GM21576 (cell line): ENCODE results near the gene TRIM2.
"Not testable (repeated sequence)": the region's sequence is repeated elsewhere in the genome, so short reads cannot be mapped to it uniquely, and the experiment has no call there.

Source experiments
- ATAC-seq: cut with Tn5 transposase; IDR thresholded peaks from one replicate; pipeline ENCODE4 v1.9.1; 2021; ENCODE audit warnings: mild to moderate bottlenecking, moderate library complexity; ENCODE audit not compliant: unreplicated experiment

The TRIM2 gene

DNA sequence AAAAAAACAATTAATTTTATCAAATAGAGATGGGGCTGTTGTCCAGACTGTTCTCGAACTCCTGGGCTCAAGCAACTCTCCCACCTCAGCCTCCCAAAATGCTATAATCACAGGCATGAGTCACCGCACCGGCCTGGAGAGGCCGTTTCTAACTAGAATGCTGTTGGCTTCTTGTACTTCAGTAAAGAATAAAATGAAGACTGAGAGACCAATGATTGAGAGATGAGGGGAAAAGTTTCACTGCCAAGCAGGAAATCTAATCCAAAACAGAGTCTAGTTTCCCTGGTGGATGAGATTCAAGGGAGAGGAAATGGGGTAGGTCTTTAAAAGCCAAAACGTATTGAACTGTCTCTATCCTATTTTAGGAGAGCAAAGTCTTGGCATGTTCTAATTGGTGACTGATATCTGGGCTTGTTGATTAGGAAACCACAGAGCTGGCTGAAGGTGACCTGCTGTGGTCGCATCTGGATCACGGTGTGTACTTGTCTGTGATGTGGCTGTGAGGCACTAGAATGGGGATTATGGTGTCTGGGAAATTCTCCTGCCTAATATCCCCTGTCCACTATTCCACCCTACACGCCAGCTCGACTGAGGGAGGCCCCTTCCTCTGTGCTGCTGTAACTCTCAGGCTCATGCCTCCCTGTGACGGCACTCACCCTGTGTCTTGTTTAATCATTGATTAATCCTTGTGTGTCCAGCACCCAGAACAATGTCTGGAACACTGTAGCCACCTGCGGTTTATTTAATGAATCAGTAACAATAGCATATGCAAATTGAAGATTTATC lies 15.0 kb upstream of the TRIM2 start:
- no peak for ATAC-seq

GRCh38 chr4:153191795-153192363 lies 12.4 kb upstream of the TRIM2 start:
- no peak for ATAC-seq

DNA sequence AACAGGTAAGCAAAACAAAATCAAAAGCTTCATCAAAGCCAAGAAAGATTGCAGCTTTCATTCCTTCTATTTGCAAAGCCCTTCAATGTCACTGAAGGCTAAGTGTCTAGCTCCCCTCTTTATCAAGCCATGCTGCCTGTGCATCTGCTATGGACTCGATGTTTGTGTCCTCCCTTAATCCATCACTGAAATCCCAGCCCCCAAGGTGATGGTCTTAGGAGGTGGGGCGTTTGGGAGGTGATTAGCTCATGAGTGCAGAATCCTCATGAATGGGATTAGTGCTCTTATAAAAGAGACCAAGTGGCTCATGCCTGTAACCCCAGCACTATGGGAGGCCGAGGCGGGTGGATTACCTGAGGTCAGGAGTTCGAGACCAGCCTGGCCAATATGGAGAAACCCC lies 6.9 kb upstream of the TRIM2 start:
- no peak for ATAC-seq

GRCh38 chr4:153198719-153199118 lies 5.5 kb upstream of the TRIM2 start:
- no peak for ATAC-seq

DNA sequence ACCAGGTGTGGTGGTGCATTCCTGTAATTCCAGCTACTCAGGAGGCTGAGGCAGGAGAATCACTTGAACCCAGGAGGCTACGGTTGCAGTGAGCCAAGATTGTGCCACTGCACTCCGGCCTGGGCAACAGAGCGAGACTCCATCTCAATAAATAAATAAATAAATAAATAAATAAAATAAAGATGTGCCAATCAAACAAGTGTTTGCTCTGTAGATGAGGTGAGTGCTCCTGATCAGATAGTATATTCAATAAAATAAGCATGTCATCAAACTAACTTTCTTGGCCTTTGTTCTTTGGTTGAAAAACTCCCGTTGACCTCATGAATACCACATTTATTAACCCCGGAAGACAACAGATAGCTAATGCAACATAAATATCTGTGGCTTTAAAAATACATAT lies 497 bp upstream of the TRIM2 start:
- ATAC-seq = not testable (repeated sequence)

DNA sequence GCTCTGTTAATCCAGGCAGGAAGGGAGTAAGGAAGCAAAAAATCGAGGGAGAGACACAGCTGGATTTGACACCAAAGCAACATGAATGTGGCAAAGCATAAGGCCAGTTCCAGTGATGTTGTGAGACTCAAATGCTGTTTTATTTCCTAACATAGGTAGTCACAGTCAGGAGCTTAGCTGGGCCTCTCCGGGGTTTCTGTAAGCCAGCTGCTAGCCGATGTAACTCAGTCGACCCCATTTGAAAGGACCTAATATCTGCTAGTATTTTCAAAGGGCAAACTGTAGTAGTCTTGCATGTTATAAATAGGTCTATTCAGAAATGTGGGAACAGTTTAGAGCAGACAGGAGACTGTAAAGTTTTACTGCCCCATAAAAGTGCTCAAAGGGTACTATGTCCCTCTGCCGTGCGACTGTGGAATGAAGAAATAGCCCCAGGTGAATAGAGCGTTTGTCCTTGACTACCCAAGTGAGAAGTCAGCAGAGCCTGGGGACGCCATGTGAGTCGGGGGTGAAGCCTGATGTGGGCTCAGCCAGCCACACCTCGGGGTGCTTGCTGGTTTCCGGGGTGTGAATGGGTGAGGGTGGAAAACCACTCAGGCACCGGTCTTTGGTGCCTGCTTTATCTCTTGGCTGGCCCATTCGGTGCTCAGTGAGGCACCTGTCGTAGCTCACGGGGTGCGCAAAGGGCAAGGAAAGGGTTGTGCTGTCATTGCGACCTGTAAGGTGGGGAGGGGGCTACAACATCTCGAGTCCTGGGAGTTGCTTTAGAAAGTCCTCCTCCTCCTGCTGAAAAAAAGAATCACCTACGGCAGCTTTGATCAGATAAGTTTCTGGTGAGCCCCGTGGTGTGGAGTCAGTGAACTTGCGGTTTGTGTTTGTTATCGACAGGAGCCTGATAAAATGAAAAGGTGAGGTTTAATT lies 745 bp downstream of the TRIM2 start:
- no peak for ATAC-seq

GRCh38 chr4:153205757-153206156 lies 1.5 kb downstream of the TRIM2 start:
- ATAC-seq = no peak

- no peak for ATAC-seq
Observed at GRCh38 chr4:153206534-153206933, 2.3 kb downstream of the TRIM2 start.

GRCh38 chr4:153207027-153207426 lies 2.8 kb downstream of the TRIM2 start:
- no peak for ATAC-seq

- no peak for ATAC-seq
Observed at GRCh38 chr4:153207567-153207966, 3.3 kb downstream of the TRIM2 start.

DNA sequence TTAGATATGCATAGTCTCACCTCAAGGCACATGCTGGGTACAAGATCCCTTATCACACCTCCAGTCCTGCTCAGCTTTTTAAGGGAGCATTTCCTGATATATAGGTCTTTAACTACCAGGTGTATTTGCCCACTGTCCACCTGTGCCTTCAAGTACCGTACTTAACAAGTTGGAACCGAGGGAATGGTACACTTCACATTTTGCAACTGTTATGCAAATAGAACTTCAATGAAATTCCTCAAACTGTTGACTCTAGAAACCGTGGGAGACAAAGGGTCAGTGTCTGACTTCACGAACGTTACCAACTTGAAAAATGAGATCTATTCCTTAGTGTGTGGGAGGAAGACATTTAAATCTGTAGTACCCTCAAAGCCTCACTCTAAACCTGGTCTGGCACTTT lies 5.2 kb downstream of the TRIM2 start:
- ATAC-seq = no peak

- no peak for ATAC-seq
Observed at GRCh38 chr4:153210727-153211126, 6.5 kb downstream of the TRIM2 start.

DNA sequence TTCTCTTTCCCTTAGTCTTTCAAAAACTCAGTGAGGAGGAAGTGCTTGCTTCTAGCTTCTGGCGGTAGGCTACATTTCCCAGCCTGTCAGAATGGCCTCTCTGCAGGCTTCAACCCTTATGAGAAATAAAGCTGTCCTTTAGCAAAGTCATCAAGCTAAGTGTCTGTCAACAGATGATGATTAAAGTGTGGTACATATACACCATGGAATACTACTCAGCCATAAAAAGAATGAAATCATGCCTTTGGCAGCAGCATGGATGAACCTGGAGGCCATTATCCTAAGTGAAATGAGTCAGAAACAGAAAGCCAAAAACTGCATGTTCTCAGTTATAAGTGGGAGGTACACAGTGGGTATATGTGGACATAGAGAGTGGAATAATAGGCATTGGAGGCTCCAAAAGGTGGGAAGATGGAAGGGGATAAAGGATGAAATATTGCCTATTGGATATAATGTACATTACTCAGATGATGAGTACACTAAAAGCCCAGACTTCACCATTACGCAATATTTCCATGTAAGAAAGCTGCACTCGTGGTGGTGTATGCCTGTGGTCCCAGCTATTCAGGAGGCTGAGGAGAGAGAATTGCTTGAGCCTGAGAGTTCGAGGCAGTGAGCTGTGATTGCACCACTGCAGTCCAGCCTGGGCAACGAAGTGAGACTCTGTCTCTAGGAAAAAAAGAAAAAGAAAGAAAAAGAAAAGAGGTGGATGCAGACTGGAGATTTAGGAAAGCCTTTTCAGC lies 7.9 kb downstream of the TRIM2 start:
- no peak for ATAC-seq

- no peak for ATAC-seq
Observed at GRCh38 chr4:153212736-153213135, 8.5 kb downstream of the TRIM2 start.

DNA sequence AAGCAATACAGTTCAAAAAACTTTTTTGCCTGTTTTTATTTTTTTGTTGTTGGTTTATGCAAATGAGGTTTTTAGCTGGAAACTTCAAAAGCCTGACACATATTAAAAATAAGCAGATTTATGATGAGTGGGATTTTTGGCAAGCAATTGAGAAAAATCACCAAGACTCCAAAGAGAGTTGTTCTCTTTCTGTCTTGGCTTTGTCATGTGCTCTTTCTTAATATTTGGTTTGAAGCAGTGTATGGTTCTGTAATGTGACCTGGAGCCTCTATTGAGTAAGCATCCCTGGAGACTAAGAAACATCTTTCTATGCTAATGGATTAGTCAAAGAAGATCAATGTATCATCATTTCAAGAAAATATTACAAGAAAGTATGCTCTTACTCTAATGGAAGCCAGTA lies 11.7 kb downstream of the TRIM2 start:
- ATAC-seq = no peak

DNA sequence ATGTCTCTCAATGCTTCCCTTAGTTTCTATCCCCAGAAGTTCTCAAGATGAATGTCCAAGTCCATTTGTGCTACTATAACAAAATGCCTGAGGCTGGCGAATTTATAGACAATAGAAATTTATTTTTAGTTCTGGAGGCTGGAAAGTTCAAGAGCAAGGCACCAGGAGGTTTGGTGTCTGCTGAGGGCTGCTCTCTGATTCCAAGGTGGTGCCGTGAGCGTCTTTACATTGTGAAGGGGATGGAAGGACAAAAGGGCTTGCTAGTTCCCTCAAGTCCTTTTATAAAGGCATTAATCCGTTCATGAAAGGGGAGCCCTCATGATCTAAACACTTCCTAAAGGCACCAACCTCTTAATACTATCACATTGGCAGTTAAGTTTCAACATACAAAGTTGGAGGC lies 12.3 kb downstream of the TRIM2 start:
- no peak for ATAC-seq

- no peak for ATAC-seq
Observed at GRCh38 chr4:153217440-153217839, 13.2 kb downstream of the TRIM2 start.

DNA sequence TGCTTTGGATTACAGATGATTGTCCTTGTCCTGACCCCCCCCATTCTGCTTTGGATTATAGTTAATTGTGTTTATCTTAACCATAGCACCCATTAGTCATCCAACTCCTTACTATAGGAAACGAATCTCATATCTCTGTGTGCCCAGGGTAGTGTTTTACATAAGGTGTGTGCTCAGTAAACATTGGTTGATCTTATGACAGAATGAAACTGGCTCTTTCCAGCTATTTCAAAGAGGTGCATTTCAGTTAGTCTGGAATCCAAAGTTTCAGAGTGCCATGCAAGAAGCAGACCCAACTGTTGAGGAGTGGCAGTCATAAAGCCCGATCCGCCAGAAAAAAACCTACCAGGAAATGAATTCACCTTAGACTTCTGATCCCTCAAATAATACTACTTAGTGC lies 14.7 kb downstream of the TRIM2 start:
- ATAC-seq = no peak

GRCh38 chr4:153220682-153221395 lies 16.6 kb downstream of the TRIM2 start:
- ATAC-seq = no peak
